ENCODE measurements around the gene CSE1L.
"Not testable (repeated sequence)": the region's sequence is repeated elsewhere in the genome, so short reads cannot be mapped to it uniquely, and the experiment has no call there.

Gene CSE1L

GRCh38 chr20:49133571-49133970, 87.5 kb downstream of the CSE1L start:
- DNase-seq = no peak

- DNase-seq = not testable (repeated sequence)
Observed at GRCh38 chr20:49134797-49135196, 88.7 kb downstream of the CSE1L start.

GRCh38 chr20:49136817-49137571, 90.9 kb downstream of the CSE1L start:
- no peak for DNase-seq

GRCh38 chr20:49138431-49138830, 92.3 kb downstream of the CSE1L start:
- DNase-seq = no peak

GRCh38 chr20:49140411-49140810, 94.3 kb downstream of the CSE1L start:
- DNase-seq = no peak

GRCh38 chr20:49140834-49141233, 94.7 kb downstream of the CSE1L start:
- DNase-seq = no peak

Measured in activated CD4-positive, alpha-beta T cell treated with anti-CD3 and anti-CD28 coated beads, Interleukin-10, Interleukin-2, amounts not matched to agents 100 ng/mL and 50 ng/mL, durations not matched to agents 16 hours and 8 hours (primary cell).